Measurements from ENCODE around the gene NRG3. TPM values are rescaled to one million over a fixed set of nuclear protein-coding genes. Genes with fewer than 3 reads are reported as not detected.

NRG3 gene
- polyA plus RNA-seq, 3 donors, result 0.07 to 0.34 (median 0.18) TPM

GRCh38 chr10:81876253-81877077 lies 1.5 kb downstream of the NRG3 start:
- no peak overlapping the region for H3K27ac ChIP-seq (ENCODE audit: low read depth, low read length)
- 3 to 4% (median 4%) methylated on average over 25 of the region's 25 CpGs for WGBS, 3 donors

GRCh38 chr10:81877596-81877995 lies 2.6 kb downstream of the NRG3 start:
- 48 to 59% (median 58%) methylated on average over 2 of the region's 2 CpGs for WGBS, 3 donors
- no peak overlapping the region for H3K27ac ChIP-seq (ENCODE audit: low read depth, low read length)

GRCh38 chr10:81882011-81882410 lies 7.0 kb downstream of the NRG3 start:
- 83 to 94% (median 86%) methylated on average over 1 of the region's 1 CpG for WGBS, 3 donors
- H3K27ac ChIP-seq (ENCODE audit: low read depth, low read length), result no peak overlapping the region

- 90 to 94% (median 90%) methylated on average over 1 of the region's 1 CpG for WGBS, 3 donors
- H3K27ac ChIP-seq (ENCODE audit: low read depth, low read length), result no peak overlapping the region
Measured at GRCh38 chr10:81884856-81885255, 9.9 kb downstream of the NRG3 start.

GRCh38 chr10:81885491-81885890 lies 10.5 kb downstream of the NRG3 start:
- 89 to 91% (median 90%) methylated on average over 2 of the region's 2 CpGs for WGBS, 3 donors

GRCh38 chr10:81886939-81887338 lies 11.9 kb downstream of the NRG3 start:
- no peak overlapping the region for H3K27ac ChIP-seq (ENCODE audit: low read depth, low read length)

More at GRCh38 chr10:81885491-81885890, 10.5 kb downstream of the NRG3 start:
- no peak overlapping the region for H3K27ac ChIP-seq (ENCODE audit: low read depth, low read length)

- H3K27ac ChIP-seq (ENCODE audit: low read depth, low read length), result no peak overlapping the region
- 76 to 80% (median 78%) methylated on average over 7 of the region's 7 CpGs for WGBS, 3 donors
Measured at GRCh38 chr10:81889181-81889769, 14.3 kb downstream of the NRG3 start.

GRCh38 chr10:81894616-81895015 lies 19.6 kb downstream of the NRG3 start:
- no peak overlapping the region for H3K27ac ChIP-seq (ENCODE audit: low read depth, low read length)
- WGBS, 3 donors, result 78 to 84% (median 82%) methylated on average over 8 of the region's 8 CpGs

GRCh38 chr10:81898518-81898917 lies 23.5 kb downstream of the NRG3 start:
- WGBS, 3 donors, result 11 to 34% (median 31%) methylated on average over 1 of the region's 1 CpG
- no peak overlapping the region for H3K27ac ChIP-seq (ENCODE audit: low read depth, low read length)

- WGBS, 3 donors, result 89 to 97% (median 96%) methylated on average over 2 of the region's 2 CpGs
- no peak overlapping the region for H3K27ac ChIP-seq (ENCODE audit: low read depth, low read length)
Measured at GRCh38 chr10:81900989-81901388, 26.0 kb downstream of the NRG3 start.

GRCh38 chr10:81903472-81903871 lies 28.5 kb downstream of the NRG3 start:
- WGBS, 3 donors, result 62 to 82% (median 70%) methylated on average over 4 of the region's 4 CpGs
- H3K27ac ChIP-seq (ENCODE audit: low read depth, low read length), result no peak overlapping the region

GRCh38 chr10:81905161-81905560 lies 30.2 kb downstream of the NRG3 start:
- 79 to 87% (median 80%) methylated on average over 4 of the region's 4 CpGs for WGBS, 3 donors

GRCh38 chr10:81909453-81909852 lies 34.5 kb downstream of the NRG3 start:
- H3K27ac ChIP-seq (ENCODE audit: low read depth, low read length), result no peak overlapping the region
- WGBS, 3 donors, result 81 to 91% (median 84%) methylated on average over 2 of the region's 2 CpGs

More at GRCh38 chr10:81905161-81905560, 30.2 kb downstream of the NRG3 start:
- no peak overlapping the region for H3K27ac ChIP-seq (ENCODE audit: low read depth, low read length)

GRCh38 chr10:81911328-81911727 lies 36.3 kb downstream of the NRG3 start:
- WGBS, 3 donors, result 79 to 95% (median 93%) methylated on average over 3 of the region's 3 CpGs
- no peak overlapping the region for H3K27ac ChIP-seq (ENCODE audit: low read depth, low read length)

- WGBS, 3 donors, result 42 to 67% (median 65%) methylated on average over 3 of the region's 3 CpGs
- no peak overlapping the region for H3K27ac ChIP-seq (ENCODE audit: low read depth, low read length)
Measured at GRCh38 chr10:81914736-81915503, 39.9 kb downstream of the NRG3 start.

GRCh38 chr10:81915504-81915897 lies 40.5 kb downstream of the NRG3 start:
- WGBS, 3 donors, result 32 to 37% (median 34%) methylated on average over 2 of the region's 2 CpGs
- H3K27ac ChIP-seq (ENCODE audit: low read depth, low read length), result no peak overlapping the region

GRCh38 chr10:81917666-81918065 lies 42.7 kb downstream of the NRG3 start:
- 65 to 72% (median 72%) methylated on average over 5 of the region's 5 CpGs for WGBS, 3 donors
- H3K27ac ChIP-seq (ENCODE audit: low read depth, low read length), result no peak overlapping the region

- 39 to 58% (median 52%) methylated on average over 1 of the region's 1 CpG for WGBS, 3 donors
- H3K27ac ChIP-seq (ENCODE audit: low read depth, low read length), result no peak overlapping the region
Measured at GRCh38 chr10:81918766-81919165, 43.8 kb downstream of the NRG3 start.

- 59 to 63% (median 61%) methylated on average over 3 of the region's 3 CpGs for WGBS, 3 donors
- H3K27ac ChIP-seq (ENCODE audit: low read depth, low read length), result no peak overlapping the region
Measured at GRCh38 chr10:81920213-81920829, 45.3 kb downstream of the NRG3 start.

All from adipose tissue (tissue), 3 donors.